Measurements from ENCODE around the gene MARF1.
"Not testable (repeated sequence)": the region's sequence is repeated elsewhere in the genome, so short reads cannot be mapped to it uniquely, and the experiment has no call there.

The MARF1 gene

GRCh38 chr16:15559176-15559575 lies 83.8 kb downstream of the MARF1 start:
- DNase-seq, result no peak

- no peak for DNase-seq
These were observed 85.7 kb downstream of the MARF1 start for GRCh38 chr16:15557258-15557657.

DNA sequence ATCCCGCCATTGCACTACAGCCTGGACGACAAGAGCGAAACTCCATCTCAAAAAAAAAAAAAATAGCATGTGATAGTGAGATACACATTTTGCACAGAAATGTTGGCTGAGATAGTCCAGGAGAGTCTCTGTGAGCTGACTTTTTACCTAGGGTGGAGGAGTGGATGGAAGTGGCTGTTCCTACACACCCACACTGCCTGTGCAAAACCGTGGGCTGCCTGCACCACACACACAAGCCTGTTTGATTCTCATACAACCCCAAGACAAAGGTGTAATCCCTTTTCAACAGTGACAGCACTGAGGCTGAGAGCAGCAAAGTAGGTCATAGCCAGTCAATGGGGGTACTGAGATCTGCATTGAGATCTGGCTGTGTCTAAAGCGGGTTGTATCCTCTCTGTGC lies 86.8 kb downstream of the MARF1 start:
- no peak for DNase-seq

GRCh38 chr16:15553313-15554088 lies 89.5 kb downstream of the MARF1 start:
- DNase-seq, result no peak

DNA sequence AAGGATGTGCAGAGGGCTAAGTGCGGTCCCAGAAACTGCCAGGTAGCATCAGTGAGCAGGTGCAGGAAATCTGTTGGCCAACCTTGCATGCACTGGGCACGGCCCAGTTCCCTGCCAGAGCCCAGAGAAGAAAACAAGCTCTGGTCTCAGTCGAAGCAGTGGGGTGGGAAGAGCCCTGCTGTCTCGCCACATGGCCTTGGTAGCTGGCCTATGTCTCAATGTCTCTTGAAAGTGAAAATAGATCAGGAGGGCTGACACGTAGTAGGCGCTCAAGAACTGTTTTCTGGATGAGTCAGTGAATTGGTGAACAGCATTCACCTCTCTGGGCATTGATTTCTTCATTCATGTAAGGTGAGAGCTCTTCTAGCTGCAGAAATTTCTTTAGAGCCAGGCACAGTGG lies 90.4 kb downstream of the MARF1 start:
- no peak for DNase-seq

DNA sequence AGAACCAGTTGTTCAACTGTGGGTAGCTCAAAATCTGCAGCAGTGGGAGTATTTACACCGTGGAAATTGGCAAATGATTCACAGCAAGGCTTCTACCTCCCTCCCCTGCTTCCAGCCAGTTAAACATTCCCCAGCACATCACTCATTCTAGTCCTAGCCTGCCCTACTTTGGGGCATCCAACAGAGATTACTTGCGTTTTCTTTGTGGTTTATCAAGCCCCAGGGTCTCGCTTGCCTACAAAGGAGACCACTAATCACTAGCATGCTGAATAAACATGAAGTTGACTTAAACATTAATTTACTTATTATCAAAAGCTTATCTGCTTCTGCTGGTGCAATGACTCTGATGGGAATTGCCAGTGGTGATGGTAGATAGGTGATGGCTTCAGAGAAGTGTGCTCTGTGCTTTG lies 94.5 kb downstream of the MARF1 start:
- DNase-seq, result no peak

DNA sequence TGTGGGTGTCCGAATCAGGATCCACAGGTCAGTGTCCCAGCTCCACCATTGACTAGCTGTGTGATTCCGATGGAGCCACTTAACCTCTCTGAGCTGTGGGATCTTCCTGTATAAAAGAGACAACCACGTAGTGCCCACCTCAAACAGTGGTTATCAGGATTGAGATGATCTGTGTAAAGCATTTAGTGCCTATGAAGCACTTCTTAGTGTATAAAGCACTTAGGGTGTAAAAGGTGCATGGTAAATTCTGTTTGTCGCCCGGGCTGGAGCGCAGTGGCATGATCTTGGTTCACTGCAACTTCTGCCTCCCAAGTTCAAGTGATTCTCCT lies 95.2 kb downstream of the MARF1 start:
- no peak for DNase-seq

DNA sequence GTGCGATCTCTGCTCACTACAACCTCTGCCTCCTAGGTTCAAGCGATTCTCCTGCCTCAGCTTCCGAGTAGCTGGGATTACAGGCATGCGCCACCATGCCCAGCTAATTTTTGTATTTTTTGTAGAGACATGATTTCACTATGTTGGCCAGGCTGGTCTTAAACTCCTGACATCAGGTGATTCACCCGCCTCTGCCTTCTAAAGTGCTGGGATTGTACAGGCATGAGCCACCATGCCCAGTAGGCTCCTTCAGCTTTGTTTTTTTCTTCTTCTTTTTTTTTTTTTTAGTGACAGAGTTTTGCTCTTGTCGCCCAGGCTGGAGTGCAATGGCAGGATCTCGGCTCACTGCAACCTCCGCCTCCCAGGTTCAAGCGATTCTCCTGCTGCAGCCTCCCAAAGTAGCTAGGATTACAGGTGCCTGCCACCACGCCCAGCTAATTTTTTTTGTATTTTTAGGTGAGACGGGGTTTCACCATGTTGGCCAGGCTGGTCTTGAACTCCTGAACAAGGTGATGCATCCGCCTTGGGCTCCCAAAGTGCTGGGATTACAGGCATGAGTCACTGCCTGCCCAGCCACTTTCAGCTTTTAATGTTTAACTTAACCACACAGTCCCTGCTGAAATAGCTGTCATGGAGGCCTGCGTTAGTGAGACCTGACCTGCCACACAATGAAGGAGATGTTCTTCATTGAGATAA lies 95.7 kb downstream of the MARF1 start:
- not testable (repeated sequence) for DNase-seq

DNA sequence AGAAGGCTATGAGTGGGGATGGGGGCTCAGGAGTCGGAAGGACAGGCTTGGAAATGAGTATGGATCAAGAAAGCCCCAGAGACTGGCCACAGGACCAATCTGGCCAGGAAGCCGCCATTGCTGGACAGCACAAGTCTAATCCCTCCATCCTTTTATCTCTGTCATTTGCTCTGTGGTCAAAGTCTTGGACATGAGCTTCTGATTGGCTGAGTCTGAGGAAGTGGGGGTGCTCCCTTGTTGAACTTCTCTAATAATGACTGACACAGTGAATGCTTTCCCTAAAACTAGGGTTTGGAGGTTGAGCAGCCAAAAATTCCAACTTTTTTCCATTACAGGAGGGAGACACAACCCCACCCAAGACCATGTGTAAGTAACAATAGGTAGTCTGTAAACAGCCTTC lies 97.4 kb downstream of the MARF1 start:
- DNase-seq, result no peak

DNA sequence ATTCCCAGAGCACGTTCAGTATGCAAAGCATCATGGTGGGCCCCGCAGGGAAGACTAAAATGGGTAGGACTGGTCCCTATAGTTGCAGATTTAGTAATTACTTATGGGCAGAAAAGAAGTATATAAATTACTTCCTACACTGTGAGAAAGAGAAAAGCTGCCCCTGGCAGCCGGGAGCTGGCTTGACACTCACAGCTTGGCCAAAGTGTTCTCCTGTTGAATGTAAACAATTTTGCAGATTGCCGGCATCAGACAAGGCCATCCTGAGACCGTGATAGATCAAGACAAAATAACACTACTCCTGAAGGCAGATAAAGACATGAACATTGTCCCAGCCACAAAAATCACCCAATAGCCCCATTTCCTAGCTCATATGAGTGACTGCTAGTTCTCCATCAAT lies 98.5 kb downstream of the MARF1 start:
- no peak for DNase-seq

Measured in GF-D8 (cell line).